ES-I3 (cell line): ENCODE data around the gene ABCF2.

Experiments
- H3K36me3 ChIP-seq: 2 replicates; pipeline ENCODE4 v1.6.1; 2013; ENCODE audit warnings: mild to moderate bottlenecking, low read length, control low read depth, moderate library complexity; ENCODE audit not compliant: insufficient read depth
- H3K4me1 ChIP-seq: 2 replicates; pipeline ENCODE4 v1.6.1; 2013; ENCODE audit warnings: mild to moderate bottlenecking, control low read depth, low read length; ENCODE audit not compliant: insufficient read depth
- H3K9ac ChIP-seq: 2 replicates; pipeline ENCODE4 v1.6.1; 2013; ENCODE audit warnings: low read depth, mild to moderate bottlenecking, low read length, moderate library complexity
- H3K9me3 ChIP-seq: 2 replicates; pipeline ENCODE4 v1.6.1; 2013; ENCODE audit warnings: mild to moderate bottlenecking, low read length, moderate library complexity; ENCODE audit not compliant: control insufficient read depth, insufficient read depth

Gene ABCF2

DNA sequence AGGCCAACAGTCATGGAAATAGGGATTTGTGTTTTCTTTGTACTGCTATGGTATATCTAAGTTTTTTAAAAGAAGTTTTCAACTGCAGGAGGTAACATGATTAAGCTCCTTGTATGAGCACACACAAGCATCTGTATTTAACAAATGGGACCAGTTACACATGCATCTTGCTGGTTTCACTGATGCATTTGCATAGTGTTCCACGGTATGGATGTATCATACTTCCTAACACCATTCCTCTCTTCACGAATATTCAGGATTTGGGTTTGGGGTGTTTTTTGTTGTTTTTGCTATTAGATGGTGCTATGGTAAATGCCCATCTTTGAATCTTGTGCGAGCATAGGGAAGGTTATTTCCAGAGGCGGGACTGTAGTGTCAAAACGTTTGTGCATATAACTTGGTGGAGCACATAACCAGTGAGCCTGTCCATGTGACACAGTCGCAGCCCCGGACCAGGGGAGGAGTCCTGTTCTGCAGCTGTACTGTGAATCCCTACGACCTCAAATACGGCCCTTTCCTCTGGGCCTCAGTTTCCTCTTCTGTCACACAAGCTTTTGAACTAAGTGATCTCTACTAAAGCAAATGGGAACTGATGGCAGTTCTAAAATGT lies 18.6 kb downstream of the ABCF2 start:
- Histone ChIP-seq H3K36me3 (no peaks in the 10 kb centered on the region), H3K9me3 (no peaks in the 10 kb centered on the region), H3K9ac (no peak overlapping the region), H3K4me1 (0 out of 2 replicates have a peak, but pooled peaks cover 7% of the 10 kb centered on the region)

DNA sequence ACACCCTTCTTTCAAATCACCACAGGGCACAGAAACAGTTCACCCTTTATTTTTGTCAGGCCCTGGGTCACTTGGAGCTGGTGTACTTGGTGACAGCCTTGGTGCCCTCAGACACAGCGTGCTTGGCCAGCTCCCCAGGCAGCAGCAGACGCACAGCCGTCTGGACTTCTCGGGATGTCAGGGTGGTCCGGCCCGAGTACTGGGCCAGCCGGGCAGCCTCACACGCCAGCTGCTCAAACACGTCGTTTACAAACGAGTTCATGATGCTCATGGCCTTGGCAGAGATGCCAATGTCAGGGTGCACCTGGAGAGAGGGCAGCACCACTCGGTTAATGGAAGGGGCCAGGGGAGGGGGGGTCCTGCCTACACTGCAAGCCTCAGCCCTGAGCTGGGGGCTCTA lies 19.2 kb downstream of the ABCF2 start:
- Histone ChIP-seq H3K36me3 (no peaks in the 10 kb centered on the region), H3K4me1 (0 out of 2 replicates have a peak, but pooled peaks cover 7% of the 10 kb centered on the region), H3K9me3 (no peaks in the 10 kb centered on the region), H3K9ac (no peak overlapping the region)

DNA sequence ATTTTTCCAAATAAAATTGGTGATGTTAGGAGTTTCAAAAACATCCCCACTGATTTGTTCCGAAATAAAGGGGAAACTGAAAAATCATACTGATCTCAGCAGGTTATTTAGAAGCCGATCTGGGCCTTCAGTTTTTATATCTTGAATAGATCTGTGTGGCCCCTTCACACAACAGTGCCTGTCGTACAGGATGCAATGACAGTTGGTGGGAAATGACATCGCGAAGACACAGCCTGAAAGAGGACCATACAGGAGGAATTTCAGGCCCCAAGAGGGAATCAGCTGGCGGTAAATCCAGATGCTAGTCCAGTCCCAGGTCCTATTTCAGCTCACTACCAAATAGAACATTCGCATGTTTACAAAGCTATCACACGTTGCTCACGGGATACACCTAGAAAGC lies 19.7 kb downstream of the ABCF2 start:
- no peaks in the 10 kb centered on the region for H3K36me3 ChIP-seq
- H3K9ac ChIP-seq, result no peak overlapping the region

DNA sequence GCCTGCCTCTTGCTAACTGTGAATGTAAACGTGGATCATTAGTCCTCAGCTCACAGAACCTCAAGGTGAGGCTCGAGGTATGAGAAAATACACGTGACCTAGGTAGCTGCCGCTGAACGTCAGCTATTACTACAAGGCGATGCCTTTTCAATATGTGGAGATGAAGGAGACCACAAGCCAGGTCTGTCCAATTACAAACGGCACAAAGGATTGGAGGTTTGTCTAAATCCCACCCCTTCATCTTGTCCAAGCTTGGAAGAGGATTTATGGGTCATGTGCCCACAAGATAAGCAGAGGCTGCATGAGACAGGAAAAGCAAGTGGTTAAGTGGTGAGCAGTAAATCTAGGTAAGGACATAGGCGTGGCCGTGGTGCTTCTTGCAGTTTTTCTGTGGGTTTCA lies 20.1 kb downstream of the ABCF2 start:
- Histone ChIP-seq H3K36me3 (no peaks in the 10 kb centered on the region), H3K4me1 (0 out of 2 replicates have a peak, but pooled peaks cover 7% of the 10 kb centered on the region), H3K9ac (no peak overlapping the region), H3K9me3 (no peaks in the 10 kb centered on the region)

More for the DNA sequence above, 19.7 kb downstream of the ABCF2 start:
- H3K4me1 ChIP-seq, result 0 out of 2 replicates have a peak, but pooled peaks cover 7% of the 10 kb centered on the region
- no peaks in the 10 kb centered on the region for H3K9me3 ChIP-seq

DNA sequence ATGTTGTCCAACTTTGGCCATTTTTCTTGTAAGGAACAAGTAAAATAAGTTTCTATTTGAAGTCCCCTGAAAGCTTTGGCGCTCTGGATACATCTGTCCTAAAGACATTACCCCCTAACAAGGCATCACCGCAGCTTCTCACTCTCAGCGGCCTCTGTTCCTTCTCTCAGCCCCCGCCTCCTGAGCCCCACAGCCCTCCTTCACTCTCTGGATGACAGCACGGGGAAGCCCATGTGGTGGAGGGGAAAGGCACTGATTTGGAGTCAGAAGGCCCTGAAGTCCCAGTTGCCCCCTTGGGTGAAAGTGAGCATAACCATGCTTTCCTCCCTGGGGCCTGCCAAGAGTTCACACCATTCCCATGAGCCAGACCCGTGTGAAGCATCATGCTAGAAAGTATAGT lies 21.3 kb downstream of the ABCF2 start:
- Histone ChIP-seq H3K36me3 (no peaks in the 10 kb centered on the region), H3K9ac (no peak overlapping the region), H3K4me1 (0 out of 2 replicates have a peak, but pooled peaks cover 3% of the 10 kb centered on the region), H3K9me3 (no peaks in the 10 kb centered on the region)

DNA sequence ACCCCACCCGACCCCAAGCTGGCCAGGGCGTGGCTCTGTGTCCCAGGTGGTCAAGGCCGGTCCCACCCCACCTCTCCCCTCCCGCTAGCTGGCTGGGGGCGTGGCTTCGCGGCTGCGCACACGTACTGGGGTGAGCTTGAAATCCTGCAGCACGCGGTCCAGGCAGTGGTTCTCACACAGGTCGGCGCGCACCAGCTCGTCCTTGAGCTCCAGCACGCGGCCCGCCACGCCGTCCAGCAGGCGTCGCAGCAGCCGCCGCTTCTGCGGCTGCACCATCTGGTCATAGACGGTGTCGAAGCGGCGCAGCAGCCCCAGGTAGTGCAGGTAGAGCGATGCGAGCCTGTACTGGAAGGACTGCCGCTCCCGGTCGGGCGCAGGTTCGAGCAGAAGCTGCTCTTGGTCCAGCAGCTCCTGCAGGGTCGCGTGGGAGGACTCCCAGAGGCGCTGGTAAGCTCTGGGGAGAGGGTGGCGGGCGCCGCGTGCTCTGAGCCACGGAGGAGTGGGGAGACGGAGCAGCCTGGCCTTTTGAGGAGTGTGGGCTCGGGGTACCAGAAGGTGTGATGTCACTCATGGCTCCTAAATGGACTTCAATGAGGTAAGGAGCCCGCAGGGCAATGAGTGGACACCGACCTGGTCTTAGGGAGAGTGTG lies 22.5 kb downstream of the ABCF2 start:
- Histone ChIP-seq H3K9me3 (no peaks in the 10 kb centered on the region), H3K4me1 (no peaks in the 10 kb centered on the region; the same call in 1 of the 2 replicates), H3K9ac (no peak overlapping the region), H3K36me3 (no peaks in the 10 kb centered on the region)

DNA sequence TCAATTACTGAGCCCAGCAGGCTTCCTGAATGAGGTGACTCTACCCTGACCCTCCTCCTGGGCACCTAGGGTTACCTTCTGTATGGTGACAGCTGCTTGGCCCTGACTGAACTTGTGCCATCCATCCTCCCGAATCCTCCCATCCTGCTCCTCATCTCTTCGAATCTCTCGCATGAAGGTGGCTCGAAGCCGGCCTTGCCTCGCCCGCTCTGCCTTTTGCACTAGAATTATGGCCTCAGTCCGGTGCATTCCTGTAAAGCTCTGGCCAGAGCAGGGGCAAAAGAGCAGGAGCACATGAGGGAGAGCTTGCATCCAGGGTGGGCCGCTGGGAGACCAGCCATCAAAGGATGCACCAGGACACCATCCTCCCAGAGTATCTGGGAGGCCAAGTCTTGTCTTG lies 24.2 kb downstream of the ABCF2 start:
- Histone ChIP-seq H3K4me1 (no peaks in the 10 kb centered on the region; the same call in 1 of the 2 replicates), H3K9me3 (no peaks in the 10 kb centered on the region), H3K36me3 (no peaks in the 10 kb centered on the region), H3K9ac (no peak overlapping the region)

DNA sequence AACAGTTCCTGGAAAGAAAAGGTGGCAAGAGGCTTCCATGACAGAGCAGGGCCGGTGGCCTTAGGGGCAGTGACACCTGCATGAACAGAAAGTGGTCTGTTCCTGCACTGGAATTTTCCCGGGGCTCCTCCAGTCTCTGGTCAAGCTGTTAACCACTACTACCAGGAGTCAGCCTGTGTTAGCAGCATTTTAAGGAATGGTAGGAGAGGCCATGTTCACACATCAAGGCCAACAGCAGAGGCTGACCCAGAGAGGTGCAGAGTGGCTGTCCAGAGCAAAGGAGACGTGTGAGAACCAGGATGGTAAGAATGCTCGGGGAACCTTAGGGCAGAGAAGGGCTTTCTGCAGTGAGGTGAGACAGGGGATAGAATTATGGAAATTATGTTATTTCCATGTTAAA lies 25.3 kb downstream of the ABCF2 start:
- H3K9ac ChIP-seq, result no peak overlapping the region
- H3K4me1 ChIP-seq, result no peaks in the 10 kb centered on the region; the same call in 1 of the 2 replicates
- no peaks in the 10 kb centered on the region for H3K36me3 ChIP-seq
- H3K9me3 ChIP-seq, result no peaks in the 10 kb centered on the region

DNA sequence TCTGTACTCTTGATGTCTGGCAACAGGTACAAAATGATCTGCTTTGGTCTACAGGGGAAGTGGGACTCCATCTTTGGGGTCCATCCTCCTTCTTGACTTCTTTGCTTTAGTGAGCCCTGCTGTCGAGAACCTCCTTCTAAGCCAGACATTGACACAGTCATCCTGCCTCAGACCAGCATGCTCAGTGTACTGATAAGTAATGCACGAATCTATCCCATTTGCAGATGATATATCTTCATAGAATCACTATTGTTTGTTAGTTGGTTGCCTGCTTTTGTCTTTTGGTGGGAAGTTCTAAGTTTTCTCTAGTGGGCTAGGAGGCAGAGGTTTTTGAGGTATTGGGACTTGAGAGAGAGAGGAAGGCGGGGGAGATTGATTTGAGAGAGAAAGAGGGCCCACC lies 25.7 kb downstream of the ABCF2 start:
- H3K4me1 ChIP-seq, result no peaks in the 10 kb centered on the region; the same call in 1 of the 2 replicates
- no peak overlapping the region for H3K9ac ChIP-seq
- H3K36me3 ChIP-seq, result no peaks in the 10 kb centered on the region
- no peaks in the 10 kb centered on the region for H3K9me3 ChIP-seq

DNA sequence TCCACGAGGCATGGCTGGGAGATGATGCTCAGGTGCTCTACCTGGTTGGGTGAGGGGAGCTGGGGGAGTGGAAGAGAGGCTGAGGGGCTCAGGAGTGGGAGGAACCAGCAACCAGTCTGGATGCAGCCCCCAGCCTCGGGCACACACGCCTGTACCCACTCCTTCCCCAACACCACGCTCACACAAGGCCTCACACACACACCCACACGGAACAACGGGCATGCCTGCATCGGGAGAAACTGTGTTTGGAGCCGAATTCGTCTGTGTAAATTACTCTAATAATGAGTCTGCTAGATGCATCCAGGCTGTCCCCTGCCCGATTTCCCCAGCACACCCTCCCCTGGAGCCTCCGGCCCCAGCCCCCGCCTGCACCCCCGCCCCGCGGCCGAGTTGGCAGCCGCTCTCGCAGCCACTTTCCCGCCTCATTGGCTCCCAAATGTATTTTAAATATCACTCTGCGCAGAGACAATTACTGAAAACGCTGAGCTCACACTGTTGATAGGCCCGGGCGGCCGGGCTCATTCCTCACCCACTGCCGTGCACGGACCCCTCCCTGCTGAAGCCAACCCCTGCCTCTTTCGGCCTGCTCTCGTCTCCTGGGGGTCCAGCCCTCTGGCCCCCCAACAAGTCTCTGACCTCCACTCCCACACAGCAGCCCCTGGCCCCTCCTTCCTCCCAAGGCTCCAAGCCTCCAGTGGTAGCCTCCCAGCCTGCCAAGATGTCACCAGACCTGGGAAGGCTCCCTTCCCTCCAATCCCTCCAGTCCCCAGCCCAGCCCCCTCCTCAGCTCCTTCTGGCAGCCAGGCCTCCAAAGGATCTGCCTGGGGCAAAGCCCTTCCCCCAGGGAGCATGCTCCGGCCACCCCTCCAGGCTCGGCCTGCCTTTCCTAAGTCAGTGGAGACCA lies 27.8 kb downstream of the ABCF2 start:
- Histone ChIP-seq H3K9me3 (no peaks in the 10 kb centered on the region), H3K9ac (no peak overlapping the region), H3K4me1 (no peaks in the 10 kb centered on the region; the same call in 1 of the 2 replicates), H3K36me3 (no peaks in the 10 kb centered on the region)

DNA sequence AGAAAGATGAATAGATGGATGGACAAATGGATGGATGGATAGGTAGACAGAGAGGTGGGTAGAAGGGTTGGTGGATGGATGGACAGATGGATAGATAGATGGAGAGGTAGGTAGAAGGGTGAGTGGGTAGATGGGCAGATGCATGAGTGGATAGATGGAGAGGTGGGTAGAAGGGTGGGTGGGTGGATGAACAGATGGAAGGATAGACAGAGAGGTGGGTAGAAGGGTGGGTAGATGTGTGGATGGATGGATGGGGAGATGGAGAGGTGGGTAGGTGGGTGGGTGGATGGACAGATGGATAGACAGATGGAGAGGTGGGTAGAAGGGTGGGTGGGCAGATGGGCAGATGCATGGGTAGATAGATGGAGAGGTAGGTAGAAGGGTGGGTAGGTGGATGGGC lies 29.1 kb downstream of the ABCF2 start:
- Histone ChIP-seq H3K9me3 (no peaks in the 10 kb centered on the region), H3K9ac (no peak overlapping the region), H3K4me1 (no peaks in the 10 kb centered on the region; the same call in 1 of the 2 replicates), H3K36me3 (no peaks in the 10 kb centered on the region)

DNA sequence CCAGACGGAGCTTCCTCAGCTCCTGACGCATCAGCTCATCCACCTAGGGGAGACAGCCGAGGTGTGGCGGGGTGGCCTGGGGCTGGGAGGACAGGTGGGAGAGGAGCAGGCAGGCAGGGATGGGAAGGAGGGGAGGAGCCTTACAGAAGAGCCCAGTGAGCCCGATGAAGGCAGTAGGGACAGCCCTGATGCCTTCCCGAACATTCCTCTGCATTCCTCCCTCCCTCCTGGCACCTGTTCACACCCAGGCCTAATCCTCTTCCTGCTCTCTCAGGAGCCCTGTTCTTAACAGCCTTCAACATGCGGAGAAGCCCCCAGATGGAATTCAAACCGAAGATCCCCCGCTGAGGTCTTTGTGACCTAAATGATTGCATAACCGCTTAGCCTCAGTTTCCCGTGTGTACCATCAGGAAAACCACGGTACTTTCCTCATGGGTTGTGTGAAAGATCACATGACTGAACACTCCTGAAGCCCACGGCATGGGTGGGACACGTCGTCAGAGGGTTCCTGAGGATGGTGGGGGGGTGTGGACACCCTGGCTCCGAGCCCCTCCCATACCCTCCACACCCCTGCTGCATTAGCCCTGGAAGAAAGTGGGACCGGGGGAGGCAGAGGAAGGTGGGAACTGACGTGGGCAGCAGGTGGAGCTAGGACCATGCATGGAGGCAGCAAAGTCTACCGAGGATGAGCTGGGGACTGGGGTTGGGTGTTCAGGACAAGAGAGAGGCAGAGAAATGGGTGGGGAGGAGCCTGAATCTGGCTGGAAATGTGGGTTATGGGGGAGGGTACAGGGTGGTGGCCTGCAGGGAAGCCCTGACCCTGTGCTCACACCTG lies 31.2 kb downstream of the ABCF2 start:
- Histone ChIP-seq H3K9ac (no peak overlapping the region), H3K9me3 (no peaks in the 10 kb centered on the region)

DNA sequence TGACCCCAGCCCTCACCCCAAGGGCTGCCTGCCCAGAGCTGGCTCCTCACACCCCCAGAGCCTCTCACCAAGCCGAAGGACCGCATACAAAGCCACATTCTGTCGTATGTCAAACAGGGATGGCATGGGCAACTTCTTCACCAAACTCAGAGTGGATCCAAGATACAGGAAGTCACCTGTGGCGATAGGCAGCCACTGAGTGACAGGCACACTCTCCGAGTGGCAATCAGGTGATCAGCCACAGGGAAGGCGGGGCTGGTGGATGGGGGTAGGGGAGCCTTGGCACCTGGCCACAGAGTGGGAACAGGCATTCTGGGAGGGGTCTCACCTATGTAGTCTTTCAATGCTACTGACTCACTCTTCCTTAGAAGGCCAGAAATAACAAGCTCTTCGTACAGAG lies 32.8 kb downstream of the ABCF2 start:
- H3K9ac ChIP-seq, result no peak overlapping the region
- H3K9me3 ChIP-seq, result no peaks in the 10 kb centered on the region
- H3K36me3 ChIP-seq, result no peaks in the 10 kb centered on the region
- H3K4me1 ChIP-seq, result no peaks in the 10 kb centered on the region

More for the DNA sequence above, 31.2 kb downstream of the ABCF2 start:
- Histone ChIP-seq H3K36me3 (no peaks in the 10 kb centered on the region), H3K4me1 (no peaks in the 10 kb centered on the region; the same call in 1 of the 2 replicates)
